Spleen (tissue), 7 donors: ENCODE results near the gene MNX1.

Experiments used
- POLR2A ChIP-seq, 3 donors: fragments of 450-650 bp; IDR thresholded peaks; one replicate each; pipeline ENCODE4 v1.5.1; 2017; ENCODE audit warnings: antibody characterized with exemption in 3 of 3, mild to moderate bottlenecking in 1 of 3
- TF ChIP-seq, protein P1 (sequence below), 11 experiments: fragments of 200-600 bp in 7 of 11; fragments of 450-650 bp in 4 of 11; sonication (generic) in 4 of 11; IDR thresholded peaks in 8 of 11; conservative IDR thresholded peaks in 3 of 11; 1 replicate in 7 of 11; 2 replicates in 4 of 11; pipeline versions ENCODE4 v1.4.0 to v1.8.0; 2016 to 2021; ENCODE audit warnings: antibody characterized with exemption in 11 of 11, inconsistent platforms in 4 of 11, mild to moderate bottlenecking in 1 of 11
- donor health status: DM: no; HTN: no; CAD: no; lungs with moderate emphysema.
- donor health status: DM: no; HTN: no; CAD: no.
- donor health status: DM: no; HTN: no; CAD: no.

GRCh38 chr7:157013602-157014549 lies 3.4 kb upstream of the MNX1 start:
- TF ChIP-seq POLR2A (IDR thresholded peaks at IDR 0.05): no peak
- TF ChIP-seq, protein P1, sequence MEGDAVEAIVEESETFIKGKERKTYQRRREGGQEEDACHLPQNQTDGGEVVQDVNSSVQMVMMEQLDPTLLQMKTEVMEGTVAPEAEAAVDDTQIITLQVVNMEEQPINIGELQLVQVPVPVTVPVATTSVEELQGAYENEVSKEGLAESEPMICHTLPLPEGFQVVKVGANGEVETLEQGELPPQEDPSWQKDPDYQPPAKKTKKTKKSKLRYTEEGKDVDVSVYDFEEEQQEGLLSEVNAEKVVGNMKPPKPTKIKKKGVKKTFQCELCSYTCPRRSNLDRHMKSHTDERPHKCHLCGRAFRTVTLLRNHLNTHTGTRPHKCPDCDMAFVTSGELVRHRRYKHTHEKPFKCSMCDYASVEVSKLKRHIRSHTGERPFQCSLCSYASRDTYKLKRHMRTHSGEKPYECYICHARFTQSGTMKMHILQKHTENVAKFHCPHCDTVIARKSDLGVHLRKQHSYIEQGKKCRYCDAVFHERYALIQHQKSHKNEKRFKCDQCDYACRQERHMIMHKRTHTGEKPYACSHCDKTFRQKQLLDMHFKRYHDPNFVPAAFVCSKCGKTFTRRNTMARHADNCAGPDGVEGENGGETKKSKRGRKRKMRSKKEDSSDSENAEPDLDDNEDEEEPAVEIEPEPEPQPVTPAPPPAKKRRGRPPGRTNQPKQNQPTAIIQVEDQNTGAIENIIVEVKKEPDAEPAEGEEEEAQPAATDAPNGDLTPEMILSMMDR (IDR thresholded peaks at IDR 0.05 in 8 of 11, conservative IDR thresholded peaks at IDR 0.05 in 3 of 11): no peak
